Muscle layer of duodenum (tissue), 2 donors: ENCODE data around the gene PCP4.

Source experiments
- H3K27ac ChIP-seq: one replicate; pipeline ENCODE4 v1.7.0; 2013; ENCODE audit warnings: mild to moderate bottlenecking, low read length
- H3K27me3 ChIP-seq: one replicate; pipeline ENCODE4 v1.7.0; 2013; ENCODE audit warnings: low read depth, mild to moderate bottlenecking, control low read depth, low read length
- H3K36me3 ChIP-seq, 2 donors: one replicate each; pipeline ENCODE4 v1.7.0; 2013; ENCODE audit warnings: low read length in 2 of 2, control low read depth in 1 of 2, mild to moderate bottlenecking in 1 of 2; ENCODE audit not compliant: insufficient read depth in 2 of 2, control insufficient read depth in 1 of 2
- H3K4me1 ChIP-seq, 2 donors: one replicate each; pipeline ENCODE4 v1.7.0; 2013; ENCODE audit warnings: low read length in 2 of 2, mild to moderate bottlenecking in 2 of 2, control low read depth in 1 of 2, moderate library complexity in 1 of 2; ENCODE audit not compliant: insufficient read depth in 2 of 2, control insufficient read depth in 1 of 2
- H3K4me3 ChIP-seq, 2 donors: one replicate each; pipeline ENCODE4 v1.7.0; 2013; ENCODE audit warnings: low read length in 2 of 2, low read depth in 1 of 2, mild to moderate bottlenecking in 1 of 2
- H3K9me3 ChIP-seq, 2 donors: one replicate each; pipeline ENCODE4 v1.7.0; 2013; ENCODE audit warnings: low read length in 2 of 2, control low read depth in 1 of 2, mild to moderate bottlenecking in 1 of 2; ENCODE audit not compliant: control insufficient read depth in 1 of 2
- donor health status: healthy.

Gene PCP4

DNA sequence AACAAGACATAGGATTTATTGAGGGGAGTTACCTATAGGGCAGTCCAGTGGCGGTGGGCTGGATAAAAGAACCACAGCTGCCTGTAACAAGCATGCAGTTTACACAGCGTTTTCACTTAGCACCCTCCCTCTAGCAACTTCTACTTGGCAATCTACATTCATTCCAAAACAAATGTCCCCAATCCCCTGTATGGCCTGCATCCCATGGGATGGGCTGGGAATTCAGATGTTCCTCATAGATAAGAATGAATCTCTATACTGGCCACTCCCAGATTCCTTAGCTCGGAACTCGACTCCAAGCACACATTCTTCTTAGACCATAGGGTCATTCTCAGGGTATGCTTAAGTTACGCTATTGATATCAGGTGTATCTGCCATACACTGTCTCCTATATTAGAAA is 33.3 kb downstream of the PCP4 start:
- Histone ChIP-seq H3K27me3 (no peaks in the 10 kb centered on the region), H3K36me3 (no peaks in the 10 kb centered on the region), H3K9me3 (no peaks in the 10 kb centered on the region), H3K4me3 (no peak overlapping the region), H3K4me1 (no peaks in the 10 kb centered on the region), H3K27ac (no peak overlapping the region)

DNA sequence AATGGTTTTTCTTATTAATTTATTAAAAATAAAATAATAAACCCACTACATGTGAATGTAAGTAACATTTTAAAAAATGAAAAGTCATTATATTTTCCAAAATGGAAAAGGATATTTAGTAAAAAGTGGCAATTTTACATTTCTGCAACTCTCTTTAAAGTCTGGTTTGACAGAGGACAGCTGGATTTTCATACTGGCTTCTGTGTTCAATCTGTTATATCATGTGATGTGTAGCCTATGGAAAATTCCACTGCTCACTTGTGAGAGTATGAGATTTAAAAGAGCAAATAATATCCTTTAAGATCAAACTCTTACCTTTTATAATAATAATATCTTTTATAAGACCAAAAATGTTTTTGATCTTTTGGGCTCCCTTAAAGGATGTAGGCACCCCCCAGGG is 33.7 kb downstream of the PCP4 start:
- Histone ChIP-seq H3K4me3 (no peak overlapping the region), H3K27me3 (no peaks in the 10 kb centered on the region), H3K4me1 (no peaks in the 10 kb centered on the region), H3K27ac (no peak overlapping the region), H3K36me3 (no peaks in the 10 kb centered on the region), H3K9me3 (no peaks in the 10 kb centered on the region)

DNA sequence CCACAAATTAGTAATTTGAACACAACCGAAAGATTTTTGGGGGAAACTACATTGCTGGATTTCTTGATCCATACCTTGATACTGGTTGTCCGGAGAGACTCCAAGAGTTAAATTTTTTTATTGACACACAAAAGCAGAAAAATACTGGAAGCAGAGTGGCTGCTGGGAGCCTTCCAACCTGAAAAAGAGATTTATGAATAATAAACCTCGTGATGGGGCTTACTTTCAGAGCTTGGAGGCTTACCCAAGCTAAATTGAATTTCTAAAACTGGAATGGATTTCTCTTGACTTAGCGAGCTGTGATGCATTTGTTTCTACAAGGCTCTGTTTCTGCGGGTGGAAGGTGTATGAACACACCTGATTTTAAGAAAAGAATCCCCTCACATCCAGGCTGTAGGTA is 35.7 kb downstream of the PCP4 start:
- H3K4me1 ChIP-seq: no peaks in the 10 kb centered on the region
- no peaks in the 10 kb centered on the region for H3K27me3 ChIP-seq
- H3K9me3 ChIP-seq: no peaks in the 10 kb centered on the region
- no peak overlapping the region for H3K4me3 ChIP-seq
- H3K27ac ChIP-seq: no peak overlapping the region
- no peaks in the 10 kb centered on the region for H3K36me3 ChIP-seq

DNA sequence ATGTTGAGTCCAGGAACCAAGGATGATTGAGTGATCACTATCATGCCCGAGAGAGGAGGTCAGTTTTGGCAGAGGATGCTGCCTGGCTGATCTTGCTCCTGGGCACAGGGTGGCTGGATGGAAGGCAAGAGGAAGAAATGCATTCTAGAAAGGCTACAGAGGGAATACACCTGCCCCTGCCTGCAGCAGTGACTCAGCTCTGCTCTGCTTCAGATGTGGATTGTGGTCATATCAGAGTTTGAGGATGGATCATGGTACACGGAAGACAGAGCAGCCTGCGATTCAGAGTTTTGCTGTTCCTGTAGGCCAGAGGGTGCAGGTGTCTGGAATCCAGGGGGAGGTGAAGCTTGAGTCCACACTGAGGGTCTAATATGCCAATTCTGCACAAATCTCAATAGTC is 37.2 kb downstream of the PCP4 start:
- Histone ChIP-seq H3K9me3 (no peaks in the 10 kb centered on the region), H3K4me1 (no peaks in the 10 kb centered on the region), H3K4me3 (no peak overlapping the region), H3K27me3 (no peaks in the 10 kb centered on the region), H3K36me3 (no peaks in the 10 kb centered on the region), H3K27ac (no peak overlapping the region)

GRCh38 chr21:39908265-39908923 is 41.2 kb downstream of the PCP4 start:
- Histone ChIP-seq H3K4me1 (no peaks in the 10 kb centered on the region), H3K4me3 (no peak overlapping the region), H3K9me3 (no peaks in the 10 kb centered on the region), H3K27ac (no peak overlapping the region), H3K36me3 (no peaks in the 10 kb centered on the region), H3K27me3 (no peaks in the 10 kb centered on the region)

DNA sequence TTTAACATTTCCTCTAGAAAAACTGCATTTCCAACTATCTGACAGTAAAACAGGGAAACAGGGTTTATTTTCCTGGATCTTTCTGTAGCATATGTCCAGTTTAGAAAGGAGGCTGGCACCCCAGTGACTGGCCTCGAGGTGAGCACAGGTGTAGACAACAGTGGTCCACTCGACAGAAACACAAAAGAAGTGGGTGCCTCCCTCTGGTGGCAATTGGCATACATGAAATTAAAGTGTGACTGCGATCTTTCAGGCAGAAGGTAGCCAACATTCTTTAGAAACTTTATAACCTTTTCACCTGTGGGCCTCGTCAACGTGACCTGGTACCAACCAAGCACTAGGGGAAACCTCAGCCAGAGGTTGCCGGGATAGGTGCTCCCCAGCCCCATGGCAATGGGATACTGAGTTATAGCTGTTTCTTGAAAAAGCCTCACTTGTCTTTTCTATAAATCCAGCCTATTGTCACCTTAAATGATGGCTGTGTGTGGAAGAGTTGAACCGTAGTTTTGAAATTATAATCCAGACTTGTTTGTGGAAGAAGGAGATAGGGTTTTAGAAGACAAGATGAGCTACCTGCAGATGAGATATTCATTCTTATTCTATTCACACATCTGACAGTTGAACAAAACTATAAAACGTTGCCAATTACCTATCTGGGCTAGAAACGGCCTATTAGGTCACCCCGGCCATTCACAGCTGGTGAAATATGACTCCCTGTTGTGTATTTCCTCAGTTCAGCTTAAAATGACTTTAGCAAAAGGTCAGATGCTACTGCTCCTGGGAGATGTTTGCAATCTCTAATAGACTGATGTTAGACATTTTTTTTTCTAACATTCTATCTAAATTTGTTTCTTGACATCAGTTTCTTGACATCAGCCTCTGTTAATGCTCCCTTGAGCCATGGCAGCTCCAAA is 44.3 kb downstream of the PCP4 start:
- H3K27ac ChIP-seq: no peak overlapping the region
- no peaks in the 10 kb centered on the region for H3K4me1 ChIP-seq
- no peaks in the 10 kb centered on the region for H3K9me3 ChIP-seq
- no peaks in the 10 kb centered on the region for H3K36me3 ChIP-seq
- no peak overlapping the region for H3K4me3 ChIP-seq
- H3K27me3 ChIP-seq: no peaks in the 10 kb centered on the region

DNA sequence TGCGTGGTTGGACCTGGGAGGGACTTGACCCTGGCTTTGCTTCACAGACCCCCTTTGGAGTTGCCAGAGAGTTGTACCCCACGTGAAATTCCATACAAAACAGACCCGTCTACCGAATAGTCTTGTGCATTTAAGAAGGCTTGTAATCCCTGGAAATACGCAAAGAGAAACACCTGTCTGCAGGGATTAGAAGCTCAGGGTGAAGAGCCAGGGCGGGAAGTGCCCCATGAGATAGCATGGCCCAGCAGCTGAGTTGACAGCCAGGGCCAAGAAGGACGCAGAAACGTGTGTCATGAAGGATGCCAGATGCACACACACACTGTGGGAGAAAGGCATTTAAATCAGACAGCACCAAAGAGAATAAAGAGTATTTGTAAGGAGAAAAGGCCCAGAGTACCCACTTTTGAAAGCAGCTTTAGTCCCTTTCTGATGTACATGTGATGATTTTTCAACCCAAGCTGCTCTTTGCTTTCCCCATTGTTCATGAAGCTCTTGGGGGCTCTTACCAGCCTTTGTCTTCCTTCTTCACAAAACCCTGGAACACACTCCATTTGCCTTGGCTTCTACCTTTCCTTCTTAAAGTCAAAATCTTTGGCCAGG is 46.6 kb downstream of the PCP4 start:
- Histone ChIP-seq H3K36me3 (no peaks in the 10 kb centered on the region), H3K27me3 (no peaks in the 10 kb centered on the region), H3K27ac (no peak overlapping the region), H3K9me3 (no peaks in the 10 kb centered on the region), H3K4me1 (no peaks in the 10 kb centered on the region), H3K4me3 (no peak overlapping the region)

- Histone ChIP-seq H3K36me3 (no peaks in the 10 kb centered on the region), H3K4me1 (no peaks in the 10 kb centered on the region)
These were observed 48.6 kb downstream of the PCP4 start for GRCh38 chr21:39915881-39916280.

GRCh38 chr21:39918558-39918957 is 51.3 kb downstream of the PCP4 start:
- Histone ChIP-seq H3K27me3 (no peaks in the 10 kb centered on the region), H3K9me3 (no peaks in the 10 kb centered on the region), H3K4me1 (no peaks in the 10 kb centered on the region), H3K4me3 (no peak overlapping the region), H3K27ac (no peak overlapping the region), H3K36me3 (no peaks in the 10 kb centered on the region)

More at GRCh38 chr21:39915881-39916280, 48.6 kb downstream of the PCP4 start:
- no peaks in the 10 kb centered on the region for H3K9me3 ChIP-seq
- H3K27ac ChIP-seq: no peak overlapping the region
- H3K27me3 ChIP-seq: no peaks in the 10 kb centered on the region
- no peak overlapping the region for H3K4me3 ChIP-seq

DNA sequence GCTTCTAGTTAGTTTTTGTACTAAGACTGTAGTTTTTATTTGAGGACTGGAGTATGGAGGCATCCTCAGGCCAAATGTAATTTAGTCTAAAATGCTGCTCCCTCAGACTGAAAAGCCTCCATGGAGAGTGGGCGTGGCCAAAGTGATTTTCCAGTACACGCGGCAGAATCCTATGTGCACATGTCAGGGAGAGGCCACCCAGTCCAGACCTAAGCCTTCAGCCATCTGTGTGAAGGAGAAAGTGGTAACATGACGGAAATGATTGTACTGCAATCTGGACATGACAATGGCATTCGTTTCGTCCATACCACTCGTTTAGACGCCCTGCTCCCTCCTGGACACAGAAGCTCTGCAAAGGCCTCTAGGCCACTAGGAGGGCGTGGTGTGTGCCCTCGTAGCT is 56.2 kb downstream of the PCP4 start:
- Histone ChIP-seq H3K9me3 (no peaks in the 10 kb centered on the region), H3K27me3 (no peaks in the 10 kb centered on the region), H3K27ac (no peak overlapping the region), H3K4me1 (no peaks in the 10 kb centered on the region), H3K36me3 (no peaks in the 10 kb centered on the region), H3K4me3 (no peak overlapping the region)

DNA sequence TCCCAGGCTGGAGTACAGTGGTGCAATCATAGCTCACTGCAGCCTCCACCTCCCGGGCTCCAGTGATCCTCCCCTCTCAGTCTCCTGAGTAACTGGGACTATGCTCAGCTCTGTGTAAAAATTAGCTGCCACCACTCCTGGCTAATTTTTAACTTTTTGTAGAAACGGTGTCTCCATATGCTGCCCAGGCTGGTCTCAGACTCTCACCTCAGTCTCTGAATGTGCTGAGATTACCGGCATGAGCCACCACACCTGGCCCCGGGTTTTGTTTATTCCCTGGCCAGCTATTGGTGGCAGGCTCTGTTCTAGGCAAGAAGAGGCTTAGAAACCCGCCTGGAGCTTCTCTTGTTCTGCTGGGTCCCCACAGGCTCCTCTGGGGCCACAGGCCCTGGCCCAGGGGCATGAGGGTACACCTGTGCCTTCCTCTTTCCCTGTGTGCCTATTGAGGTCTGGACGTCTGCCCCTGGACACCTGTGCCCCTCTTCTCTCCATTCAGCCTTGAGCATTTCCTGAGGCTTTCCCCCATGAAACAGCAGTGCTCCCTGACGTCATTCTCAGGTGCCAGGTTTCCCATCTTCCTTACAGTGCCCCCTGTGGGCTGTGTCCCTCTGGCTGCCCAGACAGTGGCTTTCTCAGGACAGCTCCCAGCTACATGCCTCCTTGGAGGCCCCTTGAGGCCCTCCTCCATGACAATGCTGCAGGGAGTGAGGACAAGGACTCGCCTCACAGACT is 57.5 kb downstream of the PCP4 start:
- no peaks in the 10 kb centered on the region for H3K27me3 ChIP-seq
- no peak overlapping the region for H3K27ac ChIP-seq
- H3K9me3 ChIP-seq: no peaks in the 10 kb centered on the region
- H3K4me3 ChIP-seq: no peak overlapping the region
- H3K36me3 ChIP-seq: no peaks in the 10 kb centered on the region
- H3K4me1 ChIP-seq: no peaks in the 10 kb centered on the region
